ENCODE data around the gene MUC22. TPM values are rescaled to one million over a fixed set of nuclear protein-coding genes. Genes with fewer than 3 reads are reported as not detected.
"Not testable (repeated sequence)": the region's sequence is repeated elsewhere in the genome, so short reads cannot be mapped to it uniquely, and the experiment has no call there.

MUC22 gene
- total RNA-seq, 1 donor from 2014 or later, result 0.06 TPM

DNA sequence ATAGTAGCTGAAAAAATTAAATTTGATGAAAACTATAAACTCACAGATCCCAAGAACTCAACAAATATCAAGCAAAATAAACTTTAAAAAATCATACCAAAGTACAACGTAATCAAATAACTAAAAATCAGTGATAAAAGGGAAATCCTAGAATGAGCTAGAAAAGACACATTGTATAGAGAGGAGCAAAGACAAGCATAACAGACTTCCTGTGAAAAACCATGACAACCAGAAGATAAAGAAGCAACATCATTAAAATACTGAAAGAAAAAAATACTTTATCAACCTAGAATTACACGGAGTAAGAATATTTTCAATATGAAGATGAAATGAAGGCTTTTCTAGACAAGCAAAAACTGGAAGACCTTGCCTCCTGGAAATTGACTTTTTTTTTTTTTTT, 9.8 kb downstream of the MUC22 start:
- DNase-seq (ENCODE audit: low read depth), result no peak
- no peak overlapping the region for H3K4me3 ChIP-seq (ENCODE audit: low read depth, low read length)
- no peak for TF ChIP-seq CTCF (conservative IDR thresholded peaks at IDR 0.05; ENCODE audit: low read depth, low read length)

DNA sequence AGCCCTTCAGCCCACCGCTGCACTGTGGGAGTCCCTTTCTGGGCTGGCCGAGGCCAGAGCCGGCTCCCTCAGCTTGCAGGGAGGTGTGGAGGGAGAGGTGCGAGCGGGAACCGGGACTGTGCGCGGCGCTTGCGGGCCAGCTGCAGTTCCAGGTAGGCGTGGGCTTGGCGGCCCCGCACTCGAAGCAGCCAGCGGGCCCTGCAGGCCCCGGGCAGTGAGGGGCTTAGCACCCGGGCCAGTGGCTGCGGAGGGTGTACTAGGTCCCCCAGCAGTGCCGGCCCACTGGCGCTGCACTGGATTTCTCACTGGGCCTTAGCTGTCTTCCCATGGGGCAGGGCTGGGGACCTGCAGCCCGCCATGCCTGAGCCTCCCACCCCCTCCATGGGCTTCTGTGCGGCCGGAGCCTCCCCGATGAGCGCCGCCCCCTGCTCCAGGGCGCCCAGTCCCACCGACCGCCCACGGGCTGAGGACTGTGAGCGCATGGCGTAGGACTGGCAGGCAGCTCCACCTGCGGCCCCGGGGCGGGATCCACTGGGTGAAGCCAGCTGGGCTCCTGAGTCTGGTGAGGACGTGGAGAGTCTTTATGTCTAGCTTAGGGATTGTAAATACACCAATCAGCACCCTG, 10.5 kb downstream of the MUC22 start:
- not testable (repeated sequence) for H3K4me3 ChIP-seq (ENCODE audit: low read depth, low read length); DNase-seq (ENCODE audit: low read depth)

DNA sequence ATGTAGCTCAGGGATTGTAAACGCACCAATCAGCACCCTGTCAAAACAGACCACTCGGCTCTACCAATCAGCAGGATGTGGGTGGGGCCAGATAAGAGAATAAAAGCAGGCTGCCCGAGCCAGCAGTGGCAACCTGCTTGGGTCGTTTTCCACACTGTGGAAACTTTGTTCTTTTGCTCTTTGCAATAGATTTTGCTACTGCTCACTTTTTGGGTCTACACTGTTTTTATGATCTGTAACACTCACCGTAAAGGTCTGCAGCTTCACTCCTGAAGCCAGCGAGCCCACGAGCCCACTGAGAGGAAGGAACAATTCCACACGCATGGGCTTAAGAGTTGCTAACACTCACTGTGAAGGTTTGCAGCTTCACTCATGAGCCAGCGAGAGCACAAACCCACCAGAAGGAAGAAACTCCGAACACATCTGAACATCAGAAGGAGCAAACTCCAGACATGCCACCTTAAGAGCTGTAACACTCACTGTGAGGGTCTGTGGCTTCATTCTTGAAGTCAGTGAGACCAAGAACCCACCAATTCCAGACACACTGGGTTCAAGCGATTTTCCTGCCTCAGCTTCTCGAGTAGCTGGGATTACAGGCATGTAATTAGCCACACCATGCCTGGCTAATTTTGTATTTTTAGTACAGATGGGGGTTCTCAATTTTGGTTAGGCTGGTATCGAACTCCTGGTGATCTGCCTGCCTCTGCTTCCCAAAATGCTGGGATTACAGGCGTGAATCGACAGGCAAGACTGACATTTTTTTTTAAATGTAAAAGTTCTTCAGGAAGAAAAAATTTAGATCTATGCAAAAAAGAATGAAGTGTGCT, 11.6 kb downstream of the MUC22 start:
- not testable (repeated sequence) for H3K4me3 ChIP-seq (ENCODE audit: low read depth, low read length); DNase-seq (ENCODE audit: low read depth)

DNA sequence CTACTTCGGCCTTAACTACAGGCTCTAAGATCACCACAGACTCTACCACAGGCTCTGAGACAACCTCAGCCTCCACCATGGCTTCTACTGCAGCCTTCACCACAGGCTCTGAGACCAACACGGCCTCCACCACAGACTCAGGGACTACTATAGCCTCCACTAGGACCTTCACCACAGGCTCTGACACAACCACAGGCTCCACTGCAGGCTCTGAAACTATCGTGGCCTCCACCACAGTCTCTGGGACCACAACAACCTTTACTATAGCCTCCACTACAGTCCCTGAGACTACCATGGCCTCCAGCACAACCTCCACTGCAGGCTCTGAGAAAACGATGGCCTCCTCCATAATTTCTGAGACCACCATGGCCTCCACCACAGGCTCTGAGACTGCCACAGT, 15.3 kb downstream of the MUC22 start:
- DNase-seq (ENCODE audit: low read depth), result no peak
- H3K4me3 ChIP-seq (ENCODE audit: low read depth, low read length), result no peak overlapping the region
- no peak for TF ChIP-seq CTCF (conservative IDR thresholded peaks at IDR 0.05; ENCODE audit: low read depth, low read length)

DNA sequence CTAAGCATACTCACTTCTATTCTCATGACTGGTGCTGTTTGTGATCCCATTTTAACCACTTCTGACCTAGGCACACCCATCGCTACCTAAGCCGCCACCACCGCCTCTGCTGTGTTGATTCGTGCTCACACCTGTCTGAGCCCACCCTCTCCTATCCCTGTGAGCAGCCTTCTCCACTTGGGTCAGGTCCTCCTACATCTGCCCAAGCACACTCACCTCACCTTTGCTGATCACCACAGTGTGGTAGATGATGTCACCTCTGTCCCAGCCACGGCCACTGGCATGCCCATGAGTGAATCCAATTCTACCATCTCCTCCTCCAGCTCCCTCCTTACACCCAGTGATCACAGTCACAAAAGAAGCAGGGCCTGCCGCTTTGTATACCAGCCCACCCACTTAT, 20.8 kb downstream of the MUC22 start:
- DNase-seq (ENCODE audit: low read depth), result no peak
- TF ChIP-seq CTCF (conservative IDR thresholded peaks at IDR 0.05; ENCODE audit: low read depth, low read length), result no peak
- H3K4me3 ChIP-seq (ENCODE audit: low read depth, low read length), result no peak overlapping the region

DNA sequence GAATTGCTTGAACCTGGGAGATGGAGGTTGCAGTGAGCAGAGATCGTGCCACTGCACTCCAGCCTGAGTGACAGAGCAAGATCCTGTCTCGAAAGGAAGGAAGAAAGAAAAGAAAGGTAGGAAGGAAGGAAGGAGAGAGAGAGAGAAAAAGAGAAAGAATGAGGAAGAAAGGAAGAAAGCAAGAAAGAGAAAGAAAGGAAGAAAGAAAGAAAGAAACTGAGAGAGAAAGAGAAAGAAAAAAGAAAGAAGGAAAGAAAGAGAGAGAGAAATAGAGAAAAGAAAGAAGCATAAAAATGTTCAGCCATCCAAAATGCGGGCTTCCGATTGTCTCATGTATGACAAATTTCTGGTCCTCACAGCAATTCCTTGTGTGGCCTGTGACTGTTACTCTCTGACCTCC, 22.8 kb downstream of the MUC22 start:
- TF ChIP-seq CTCF (conservative IDR thresholded peaks at IDR 0.05; ENCODE audit: low read depth, low read length), result no peak
- DNase-seq (ENCODE audit: low read depth), result no peak
- no peak overlapping the region for H3K4me3 ChIP-seq (ENCODE audit: low read depth, low read length)

DNA sequence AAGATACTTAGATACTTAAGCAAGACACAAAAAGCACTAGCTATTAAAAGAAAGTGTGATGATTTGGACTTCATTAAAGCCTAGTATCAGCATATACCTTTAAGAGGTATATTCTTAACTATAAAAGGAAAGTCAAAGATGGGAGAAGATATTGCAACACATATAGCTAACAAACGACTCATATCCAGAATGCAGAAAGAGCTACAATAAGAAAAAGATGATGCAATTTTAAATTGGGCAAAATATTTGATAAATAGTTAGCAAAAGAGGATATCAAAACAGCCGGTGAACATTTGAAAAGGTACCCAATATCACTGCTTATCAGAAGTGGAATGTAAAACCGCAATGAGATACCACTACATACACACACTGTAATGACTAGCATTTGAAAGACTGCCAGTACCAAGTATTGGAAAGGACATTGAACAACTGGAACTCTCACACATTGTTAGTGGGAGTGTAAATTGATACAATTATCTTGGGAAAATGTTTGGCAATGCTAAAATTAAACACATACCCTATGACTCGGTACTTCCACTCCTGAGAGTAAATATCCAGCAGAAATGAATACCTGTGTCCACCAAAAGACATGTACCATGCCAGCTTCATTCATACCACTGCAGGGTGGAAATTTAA, 25.7 kb downstream of the MUC22 start:
- no peak overlapping the region for H3K4me3 ChIP-seq (ENCODE audit: low read depth, low read length)
- no peak for DNase-seq (ENCODE audit: low read depth)
- no peak for TF ChIP-seq CTCF (conservative IDR thresholded peaks at IDR 0.05; ENCODE audit: low read depth, low read length)

DNA sequence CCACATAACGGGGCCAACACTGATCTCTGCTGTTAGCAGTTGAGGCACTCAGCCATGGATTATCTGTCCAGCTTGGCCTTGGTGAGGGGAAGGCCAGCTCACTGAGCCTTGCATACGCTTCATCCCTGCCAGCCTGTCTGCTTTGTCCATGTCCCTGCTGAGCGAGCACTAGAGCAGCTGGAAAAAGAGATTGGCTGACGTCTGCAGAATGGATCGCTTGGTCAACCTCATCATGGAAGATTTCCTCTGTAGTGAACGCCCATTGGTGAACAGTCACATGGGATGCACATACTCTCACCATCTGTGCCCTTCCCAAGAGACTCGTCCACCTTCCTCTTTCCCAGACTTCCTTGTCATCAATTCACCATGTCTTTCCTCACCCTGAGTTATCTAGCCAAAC, 26.9 kb downstream of the MUC22 start:
- no peak overlapping the region for H3K4me3 ChIP-seq (ENCODE audit: low read depth, low read length)
- no peak for TF ChIP-seq CTCF (conservative IDR thresholded peaks at IDR 0.05; ENCODE audit: low read depth, low read length)
- DNase-seq (ENCODE audit: low read depth), result no peak

All from epithelial cell of proximal tubule (primary cell).